Muscle layer of colon (tissue), 2 donors: ENCODE results near the gene KCNIP1.

ENCODE experiments used
- H3K27ac ChIP-seq: one replicate; pipeline ENCODE4 v1.7.0; 2013; ENCODE audit warnings: low read depth, mild to moderate bottlenecking, low read length, moderate library complexity
- H3K27me3 ChIP-seq, 2 donors: one replicate each; pipeline ENCODE4 v1.7.0; 2013; ENCODE audit warnings: low read length in 2 of 2, mild to moderate bottlenecking in 2 of 2; ENCODE audit not compliant: insufficient read depth in 2 of 2, control insufficient read depth in 1 of 2
- H3K36me3 ChIP-seq: one replicate; pipeline ENCODE4 v1.7.0; 2013; ENCODE audit warnings: mild to moderate bottlenecking, low read length; ENCODE audit not compliant: insufficient read depth
- H3K4me1 ChIP-seq: one replicate; pipeline ENCODE4 v1.7.0; 2013; ENCODE audit warnings: mild to moderate bottlenecking, low read length; ENCODE audit not compliant: insufficient read depth
- H3K4me3 ChIP-seq, 2 donors: one replicate each; pipeline ENCODE4 v1.7.0; 2013; ENCODE audit warnings: low read length in 2 of 2, low read depth in 1 of 2, mild to moderate bottlenecking in 1 of 2, moderate library complexity in 1 of 2
- H3K9ac ChIP-seq: one replicate; pipeline ENCODE4 v1.7.0; 2013; ENCODE audit warnings: low read length
- H3K9me3 ChIP-seq: one replicate; pipeline ENCODE4 v1.7.0; 2013; ENCODE audit warnings: mild to moderate bottlenecking, low read length
- donor health status: abdominal sarcoma.
- donor health status: Adenocarcinoma of cecum.

Gene KCNIP1

DNA sequence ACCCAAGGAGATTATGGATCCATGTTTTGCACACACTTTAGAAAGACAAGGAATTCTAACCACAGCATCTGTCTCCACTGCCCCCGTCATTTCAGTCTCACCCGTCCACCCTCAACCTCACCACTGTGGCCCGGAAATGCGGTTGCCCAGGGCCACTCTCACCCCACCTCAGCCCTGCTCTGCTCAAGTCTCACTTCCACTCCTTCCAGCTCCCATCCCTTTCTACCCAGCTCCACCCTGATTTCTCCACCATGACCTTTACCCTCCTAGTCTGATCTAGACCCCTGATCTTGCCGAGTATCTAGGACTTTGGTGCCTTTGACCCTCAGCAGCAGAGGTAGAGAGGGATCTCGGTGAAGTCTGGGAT is 7.2 kb upstream of the KCNIP1 start:
- H3K9me3 ChIP-seq = no peaks in the 10 kb centered on the region
- no peak overlapping the region for H3K4me3 ChIP-seq
- H3K36me3 ChIP-seq = no peaks in the 10 kb centered on the region
- H3K27me3 ChIP-seq = no peaks in the 10 kb centered on the region
- H3K9ac ChIP-seq = no peak overlapping the region
- peaks cover 7% of the 10 kb centered on the region for H3K4me1 ChIP-seq
- no peak overlapping the region for H3K27ac ChIP-seq

GRCh38 chr5:170497311-170498038 is 6.3 kb upstream of the KCNIP1 start:
- H3K9ac ChIP-seq = no peak overlapping the region
- H3K4me3 ChIP-seq = no peak overlapping the region
- no peaks in the 10 kb centered on the region for H3K4me1 ChIP-seq
- peaks cover 0 to 3% of the 10 kb centered on the region in 2 donors for H3K27me3 ChIP-seq
- no peaks in the 10 kb centered on the region for H3K36me3 ChIP-seq
- no peaks in the 10 kb centered on the region for H3K9me3 ChIP-seq
- H3K27ac ChIP-seq = no peak overlapping the region

DNA sequence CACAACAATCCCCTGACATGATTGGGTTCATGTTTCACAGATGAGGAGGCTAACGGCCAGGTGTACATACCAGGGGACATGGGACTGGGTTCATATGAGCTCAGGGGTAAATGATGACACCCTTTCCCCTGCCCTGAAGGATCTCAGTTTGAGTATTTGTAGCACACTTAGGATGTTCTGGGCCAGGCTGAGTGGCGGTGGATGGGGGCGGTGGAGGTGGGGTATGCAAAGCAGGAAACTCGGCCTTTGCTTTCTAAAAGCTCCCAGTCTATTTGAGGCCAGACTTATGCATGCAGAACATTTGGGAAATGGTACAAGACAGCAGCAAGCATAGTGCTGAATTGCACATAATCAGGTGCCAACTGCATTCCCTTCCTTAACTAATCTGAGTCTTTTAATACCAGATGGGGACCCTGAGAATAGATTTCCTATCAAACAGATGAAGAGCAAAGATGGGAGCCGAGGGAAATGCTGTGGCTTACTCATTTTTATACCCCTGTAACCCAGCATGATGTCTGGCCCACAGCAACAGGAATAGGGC is 4.9 kb upstream of the KCNIP1 start:
- Histone ChIP-seq H3K4me1 (no peaks in the 10 kb centered on the region), H3K36me3 (no peaks in the 10 kb centered on the region), H3K4me3 (no peak overlapping the region), H3K9me3 (no peaks in the 10 kb centered on the region), H3K9ac (no peak overlapping the region), H3K27me3 (peaks cover 0 to 12% of the 10 kb centered on the region in 2 donors), H3K27ac (no peak overlapping the region)

- H3K36me3 ChIP-seq = no peaks in the 10 kb centered on the region
- H3K9me3 ChIP-seq = no peaks in the 10 kb centered on the region
- H3K27me3 ChIP-seq = peaks cover 0 to 18% of the 10 kb centered on the region in 2 donors
- H3K4me3 ChIP-seq = no peak overlapping the region
- H3K9ac ChIP-seq = no peak overlapping the region
- H3K4me1 ChIP-seq = no peaks in the 10 kb centered on the region
- H3K27ac ChIP-seq = no peak overlapping the region
Observed at GRCh38 chr5:170499621-170500020, 4.2 kb upstream of the KCNIP1 start.

GRCh38 chr5:170501361-170501760 is 2.5 kb upstream of the KCNIP1 start:
- no peaks in the 10 kb centered on the region for H3K9me3 ChIP-seq
- H3K27me3 ChIP-seq = peaks cover 0 to 22% of the 10 kb centered on the region in 2 donors
- H3K9ac ChIP-seq = no peak overlapping the region
- no peaks in the 10 kb centered on the region for H3K4me1 ChIP-seq
- no peak overlapping the region for H3K27ac ChIP-seq
- H3K36me3 ChIP-seq = no peaks in the 10 kb centered on the region
- no peak overlapping the region for H3K4me3 ChIP-seq

- H3K27me3 ChIP-seq = peaks cover 0 to 22% of the 10 kb centered on the region in 2 donors
- no peaks in the 10 kb centered on the region for H3K36me3 ChIP-seq
- H3K9me3 ChIP-seq = no peaks in the 10 kb centered on the region
- H3K27ac ChIP-seq = no peak overlapping the region
- no peak overlapping the region for H3K9ac ChIP-seq
- no peak overlapping the region for H3K4me3 ChIP-seq
- no peaks in the 10 kb centered on the region for H3K4me1 ChIP-seq
Observed at GRCh38 chr5:170501931-170502330, 1.9 kb upstream of the KCNIP1 start.

DNA sequence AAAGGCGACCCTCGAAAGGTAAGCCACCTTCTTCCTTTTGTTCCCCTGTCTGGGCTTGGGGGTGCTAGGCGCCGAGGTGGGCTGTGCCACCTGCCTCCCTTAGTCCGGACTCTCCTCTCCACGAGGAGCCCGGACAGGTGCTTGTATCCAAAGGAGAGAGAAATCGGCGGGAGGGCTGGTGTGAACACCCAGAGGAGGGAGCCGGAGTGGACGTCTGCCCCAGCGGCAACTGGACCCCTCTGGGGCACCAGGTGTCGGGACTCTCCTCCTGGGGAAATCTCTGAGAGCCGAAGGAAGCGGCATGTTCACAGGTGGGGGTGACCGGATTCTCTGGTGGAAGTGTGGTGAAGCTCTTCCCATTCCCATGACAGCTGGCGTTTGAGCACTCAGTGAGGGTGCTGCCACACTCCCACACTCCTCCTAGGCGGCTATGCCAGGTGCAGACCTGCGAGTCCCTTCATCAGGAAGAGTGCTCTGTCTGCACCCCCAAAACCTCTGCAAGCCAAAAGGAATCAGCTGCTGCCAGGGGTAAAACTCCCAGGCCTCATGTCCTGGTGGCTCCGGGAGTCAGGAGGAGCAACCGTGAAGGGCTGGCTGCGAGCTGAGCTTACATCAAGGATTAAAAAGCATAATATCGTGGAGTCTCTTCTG is 921 bp downstream of the KCNIP1 start:
- H3K9me3 ChIP-seq = no peaks in the 10 kb centered on the region
- H3K36me3 ChIP-seq = no peaks in the 10 kb centered on the region
- no peaks in the 10 kb centered on the region for H3K4me1 ChIP-seq
- no peak overlapping the region for H3K9ac ChIP-seq
- no peak overlapping the region for H3K4me3 ChIP-seq
- peaks cover 0 to 22% of the 10 kb centered on the region in 2 donors for H3K27me3 ChIP-seq
- H3K27ac ChIP-seq = no peak overlapping the region

DNA sequence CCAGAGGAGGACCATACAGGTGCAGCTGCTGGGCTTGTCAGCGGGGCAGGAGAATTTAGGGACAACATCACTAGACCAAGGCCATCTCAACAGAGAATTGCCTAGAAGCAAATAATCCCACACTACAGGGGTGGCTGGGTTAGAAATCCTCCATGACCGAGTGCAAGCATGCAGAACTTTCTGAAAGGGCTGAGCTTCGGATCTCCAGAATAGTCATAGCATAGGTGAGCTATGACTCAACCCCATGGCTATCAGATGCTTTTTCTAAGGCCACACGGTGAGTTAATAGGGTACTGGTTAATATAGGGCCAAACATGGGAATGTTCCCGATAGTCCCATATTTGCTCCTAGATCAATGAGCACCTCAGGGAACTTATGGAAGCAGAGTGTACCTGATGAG is 4.2 kb downstream of the KCNIP1 start:
- Histone ChIP-seq H3K27me3 (peaks cover 0 to 15% of the 10 kb centered on the region in 2 donors), H3K27ac (no peak overlapping the region), H3K4me3 (no peak overlapping the region), H3K9ac (no peak overlapping the region), H3K4me1 (no peaks in the 10 kb centered on the region), H3K36me3 (no peaks in the 10 kb centered on the region), H3K9me3 (no peaks in the 10 kb centered on the region)

GRCh38 chr5:170508660-170509347 is 5.0 kb downstream of the KCNIP1 start:
- H3K27ac ChIP-seq = no peak overlapping the region
- no peak overlapping the region for H3K4me3 ChIP-seq
- H3K9me3 ChIP-seq = no peaks in the 10 kb centered on the region
- H3K36me3 ChIP-seq = no peaks in the 10 kb centered on the region
- H3K27me3 ChIP-seq = peaks cover 0 to 10% of the 10 kb centered on the region in 2 donors
- no peaks in the 10 kb centered on the region for H3K4me1 ChIP-seq
- H3K9ac ChIP-seq = no peak overlapping the region

- H3K4me3 ChIP-seq = no peak overlapping the region
- H3K9ac ChIP-seq = no peak overlapping the region
- peaks cover 0 to 7% of the 10 kb centered on the region in 2 donors for H3K27me3 ChIP-seq
- no peaks in the 10 kb centered on the region for H3K9me3 ChIP-seq
- no peaks in the 10 kb centered on the region for H3K4me1 ChIP-seq
- no peak overlapping the region for H3K27ac ChIP-seq
- H3K36me3 ChIP-seq = no peaks in the 10 kb centered on the region
Observed at GRCh38 chr5:170509348-170509660, 5.5 kb downstream of the KCNIP1 start.

DNA sequence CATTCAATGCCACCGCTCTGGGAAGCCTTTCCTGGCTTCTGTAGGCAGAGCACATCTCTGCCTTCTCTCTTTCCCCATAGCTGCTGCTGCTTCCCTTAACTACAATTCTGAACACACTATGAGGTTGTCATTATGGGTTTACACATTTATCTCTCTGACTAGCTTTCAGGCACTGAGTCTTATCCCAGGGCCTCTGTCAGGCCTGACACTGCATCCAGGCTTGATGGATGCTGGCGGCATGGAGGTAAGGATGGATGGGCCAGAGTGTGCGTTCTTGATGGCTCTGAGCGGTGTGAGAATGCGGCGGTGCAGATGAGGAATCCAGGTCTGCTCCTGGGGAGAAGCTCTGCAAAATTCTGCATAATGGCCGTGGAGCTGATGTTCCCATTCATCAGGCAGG is 6.3 kb downstream of the KCNIP1 start:
- H3K27ac ChIP-seq = no peak overlapping the region
- H3K9me3 ChIP-seq = no peaks in the 10 kb centered on the region
- H3K4me3 ChIP-seq = no peak overlapping the region
- H3K36me3 ChIP-seq = no peaks in the 10 kb centered on the region
- no peak overlapping the region for H3K9ac ChIP-seq
- H3K27me3 ChIP-seq = no peaks in the 10 kb centered on the region
- no peaks in the 10 kb centered on the region for H3K4me1 ChIP-seq
